HG02759 (cell line): ENCODE measurements around the gene DCTD.
"Not testable (repeated sequence)": the region's sequence is repeated elsewhere in the genome, so short reads cannot be mapped to it uniquely, and the experiment has no call there.

ENCODE experiments used
- ATAC-seq: cut with Tn5 transposase; IDR thresholded peaks from one replicate; pipeline ENCODE4 v1.9.1; 2021; ENCODE audit warnings: mild to moderate bottlenecking, moderate library complexity; ENCODE audit not compliant: unreplicated experiment

Gene DCTD

DNA sequence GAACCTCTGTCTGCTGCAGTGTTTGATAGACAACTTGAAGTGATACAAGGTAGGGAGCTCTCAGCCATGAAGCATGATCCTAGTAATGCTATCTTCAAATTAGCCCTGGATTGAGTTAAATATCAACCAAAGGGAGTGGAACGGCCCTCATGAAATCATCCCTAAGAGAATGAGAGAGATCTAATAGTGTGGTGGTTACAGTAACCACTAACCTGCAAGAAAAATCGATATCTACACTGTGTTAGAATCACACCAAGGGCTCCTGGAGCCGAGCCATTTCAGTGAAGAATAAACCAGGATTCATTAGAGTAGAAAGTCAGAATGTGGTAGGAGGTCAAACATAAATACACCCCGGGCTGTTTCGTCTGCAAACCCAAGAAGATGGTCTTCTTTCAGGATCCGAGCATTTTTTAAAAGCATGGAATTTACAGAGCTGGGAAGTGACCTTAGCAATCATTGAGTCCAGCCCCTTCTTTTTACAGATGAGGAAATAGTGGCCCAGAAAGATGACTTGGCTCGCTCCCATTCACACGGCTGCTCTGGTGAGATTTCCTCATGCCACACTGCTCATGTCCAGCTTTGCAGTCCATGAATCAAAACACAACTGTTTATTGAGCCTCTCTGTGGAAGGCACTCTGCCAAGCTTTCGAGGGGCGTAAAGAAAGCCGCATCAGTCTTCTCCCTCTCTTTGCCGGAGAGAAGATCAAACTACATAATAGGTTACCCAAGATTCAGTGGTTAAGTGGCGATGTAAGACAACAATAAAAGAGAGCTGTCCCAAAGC, 5.5 kb upstream of the DCTD start:
- ATAC-seq = no peak

DNA sequence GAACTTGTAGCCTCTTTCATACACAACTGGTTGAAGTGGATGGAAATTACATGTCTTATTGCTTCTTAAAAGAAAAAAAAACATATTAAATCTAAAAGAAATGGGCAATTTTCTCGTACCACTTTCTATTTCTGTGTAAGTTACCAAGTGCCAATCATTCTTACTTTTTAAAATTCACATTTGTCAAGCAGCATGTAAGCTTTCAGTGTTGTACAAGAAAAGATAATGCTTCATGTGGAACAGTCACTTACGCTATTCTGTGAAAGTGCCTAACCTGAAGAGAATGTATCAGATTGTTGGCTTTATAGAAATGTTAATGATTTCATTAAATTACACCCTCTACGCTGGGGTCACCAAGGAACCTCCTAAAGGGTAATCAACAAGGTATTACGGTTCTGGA, 4.4 kb upstream of the DCTD start:
- no peak for ATAC-seq

GRCh38 chr4:182920676-182921075, 3.5 kb upstream of the DCTD start:
- no peak for ATAC-seq

DNA sequence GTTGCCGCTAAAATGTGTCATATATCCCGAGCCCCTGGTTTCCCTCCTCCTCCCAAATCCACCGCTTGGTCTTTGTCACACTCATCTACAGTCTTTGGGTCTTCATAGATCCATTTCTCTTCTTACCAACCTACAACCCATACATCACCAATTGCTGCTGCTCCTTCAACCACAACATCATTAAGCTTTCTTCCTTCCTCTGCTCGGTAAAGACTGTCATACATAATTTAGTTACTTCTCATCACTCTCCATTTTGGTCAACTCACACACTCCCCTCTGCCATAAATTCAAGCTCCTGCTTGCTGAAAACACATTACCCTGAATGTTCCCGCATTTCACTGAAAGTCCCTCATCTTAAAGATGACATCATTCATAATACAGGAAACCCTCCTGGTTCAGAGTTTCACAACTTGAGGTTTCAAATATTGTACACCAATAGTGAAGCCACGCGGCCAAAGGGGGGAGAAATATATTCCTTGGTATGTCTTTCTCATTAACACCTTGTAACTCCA, 1.7 kb upstream of the DCTD start:
- peak; percentile 10 for ATAC-seq

- peak; percentile 10 for ATAC-seq
These were observed 940 bp upstream of the DCTD start for GRCh38 chr4:182918044-182918607.

GRCh38 chr4:182916483-182917181, 554 bp downstream of the DCTD start:
- ATAC-seq = peak; percentile 27

GRCh38 chr4:182914357-182914756, 2.8 kb downstream of the DCTD start:
- ATAC-seq = no peak

DNA sequence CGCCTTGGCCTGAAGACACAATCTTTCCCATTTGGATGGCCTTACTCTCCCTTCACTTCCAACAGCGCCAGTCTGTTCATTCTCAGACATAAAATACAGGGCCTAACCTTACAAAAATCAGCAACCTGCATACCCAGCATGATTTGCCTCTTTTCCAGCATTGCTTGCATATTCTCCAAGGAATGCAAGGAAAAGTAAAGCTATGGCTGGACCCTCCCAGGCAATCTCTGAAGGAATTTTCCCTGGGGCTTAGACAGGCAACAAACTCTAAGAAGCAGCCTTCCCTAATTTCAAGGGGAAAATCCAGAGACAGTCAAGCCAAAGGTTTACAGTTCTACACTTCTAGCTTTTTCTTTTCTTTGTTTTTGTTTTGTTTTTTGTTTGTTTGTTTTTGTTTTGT, 3.6 kb downstream of the DCTD start:
- ATAC-seq = no peak

GRCh38 chr4:182913036-182913435, 4.2 kb downstream of the DCTD start:
- ATAC-seq = no peak

DNA sequence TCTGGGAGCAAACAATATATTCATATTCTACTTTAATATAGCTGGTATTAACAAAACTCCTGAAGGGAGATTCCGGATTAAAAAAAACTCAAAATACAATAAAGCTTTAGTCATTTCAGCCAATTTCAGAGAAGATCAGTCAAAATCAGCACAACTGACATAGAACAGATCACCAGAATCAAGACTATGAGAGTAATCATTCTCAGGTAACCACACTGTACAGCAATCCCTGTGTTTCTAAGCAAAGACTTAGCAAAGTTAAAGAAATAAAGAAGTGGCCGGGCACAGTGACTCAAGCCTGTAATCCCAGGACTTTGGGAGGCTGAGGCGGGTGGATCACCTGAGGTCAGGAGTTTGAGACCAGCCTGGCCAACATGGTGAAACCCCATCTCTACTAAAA, 9.1 kb downstream of the DCTD start:
- ATAC-seq = no peak

GRCh38 chr4:182907396-182907795, 9.8 kb downstream of the DCTD start:
- ATAC-seq = no peak

DNA sequence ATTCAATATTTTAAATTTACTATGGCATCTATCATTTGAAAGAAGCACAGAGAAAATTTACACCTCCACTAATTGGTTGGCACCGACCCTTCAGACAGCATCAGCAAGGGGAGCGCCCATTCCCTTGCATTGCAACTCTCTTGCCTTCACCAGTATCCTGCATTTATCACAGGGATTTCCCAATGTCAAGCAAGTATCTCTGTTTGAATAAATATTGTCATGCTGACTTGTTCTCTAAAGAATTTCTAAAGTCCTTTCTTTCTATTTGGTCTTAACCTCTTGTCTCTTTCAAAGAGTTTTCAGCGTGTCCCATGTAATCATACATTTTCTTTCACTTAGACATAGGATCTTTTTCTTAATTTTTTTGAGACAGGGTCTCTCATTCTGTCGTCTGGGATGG, 10.4 kb downstream of the DCTD start:
- ATAC-seq = no peak

- no peak for ATAC-seq
These were observed 12.1 kb downstream of the DCTD start for GRCh38 chr4:182905038-182905437.

GRCh38 chr4:182904211-182904761, 12.9 kb downstream of the DCTD start:
- ATAC-seq = no peak

GRCh38 chr4:182903013-182903412, 14.2 kb downstream of the DCTD start:
- no peak for ATAC-seq

- ATAC-seq = no peak
These were observed 15.8 kb downstream of the DCTD start for GRCh38 chr4:182901337-182901736.

DNA sequence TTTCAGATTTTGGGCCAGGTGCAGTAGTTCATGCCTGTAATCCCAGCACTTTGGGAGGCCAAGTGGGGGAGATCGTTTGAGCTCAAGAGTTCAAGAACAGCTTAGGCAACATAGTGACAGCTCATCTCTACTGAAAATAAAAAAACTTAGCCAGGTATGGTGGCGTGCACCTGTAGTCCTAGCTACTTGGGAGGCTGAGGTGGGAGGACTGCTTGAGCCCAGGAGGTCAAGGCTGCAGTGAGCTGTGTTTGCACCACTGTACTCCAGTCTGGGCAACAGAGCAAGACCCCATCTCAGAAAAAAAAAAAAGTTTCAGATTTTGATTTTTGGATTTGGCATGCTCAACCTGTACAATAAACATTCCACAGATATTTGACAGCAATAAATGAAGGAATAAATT, 17.2 kb downstream of the DCTD start:
- not testable (repeated sequence) for ATAC-seq

GRCh38 chr4:182898479-182898799, 18.7 kb downstream of the DCTD start:
- ATAC-seq = no peak

GRCh38 chr4:182897601-182898478, 19.3 kb downstream of the DCTD start:
- no peak for ATAC-seq

DNA sequence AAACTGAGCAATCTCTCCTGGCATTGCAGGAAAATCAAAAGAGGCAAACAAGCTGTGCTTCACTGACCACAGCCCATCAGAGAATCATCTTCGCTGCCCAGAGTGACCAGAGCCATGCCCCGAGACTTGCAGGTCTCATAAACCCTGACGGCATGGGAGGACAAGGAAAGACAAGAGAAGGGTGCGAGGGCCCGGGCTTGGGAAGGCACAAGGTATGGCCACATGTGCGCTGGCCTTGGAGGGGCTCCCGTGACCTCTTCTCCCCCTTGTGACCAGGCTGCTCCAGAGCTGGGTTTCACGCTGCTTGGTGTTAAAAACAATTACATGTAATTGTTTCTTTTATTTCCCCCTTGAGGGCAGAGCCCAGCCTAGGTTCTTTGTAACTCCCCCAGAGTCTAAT, 20.8 kb downstream of the DCTD start:
- ATAC-seq = no peak

GRCh38 chr4:182895791-182896292, 21.3 kb downstream of the DCTD start:
- ATAC-seq = no peak
